ENCODE measurements around the gene HOXB5. TPM values are rescaled to one million over a fixed set of nuclear protein-coding genes. Genes with fewer than 3 reads are reported as not detected.

HOXB5 gene
- total and polyA plus RNA-seq, 2 of the 4 experiments (the other 2 are of a cell fraction), result 0.54 to 18.0 TPM

DNA sequence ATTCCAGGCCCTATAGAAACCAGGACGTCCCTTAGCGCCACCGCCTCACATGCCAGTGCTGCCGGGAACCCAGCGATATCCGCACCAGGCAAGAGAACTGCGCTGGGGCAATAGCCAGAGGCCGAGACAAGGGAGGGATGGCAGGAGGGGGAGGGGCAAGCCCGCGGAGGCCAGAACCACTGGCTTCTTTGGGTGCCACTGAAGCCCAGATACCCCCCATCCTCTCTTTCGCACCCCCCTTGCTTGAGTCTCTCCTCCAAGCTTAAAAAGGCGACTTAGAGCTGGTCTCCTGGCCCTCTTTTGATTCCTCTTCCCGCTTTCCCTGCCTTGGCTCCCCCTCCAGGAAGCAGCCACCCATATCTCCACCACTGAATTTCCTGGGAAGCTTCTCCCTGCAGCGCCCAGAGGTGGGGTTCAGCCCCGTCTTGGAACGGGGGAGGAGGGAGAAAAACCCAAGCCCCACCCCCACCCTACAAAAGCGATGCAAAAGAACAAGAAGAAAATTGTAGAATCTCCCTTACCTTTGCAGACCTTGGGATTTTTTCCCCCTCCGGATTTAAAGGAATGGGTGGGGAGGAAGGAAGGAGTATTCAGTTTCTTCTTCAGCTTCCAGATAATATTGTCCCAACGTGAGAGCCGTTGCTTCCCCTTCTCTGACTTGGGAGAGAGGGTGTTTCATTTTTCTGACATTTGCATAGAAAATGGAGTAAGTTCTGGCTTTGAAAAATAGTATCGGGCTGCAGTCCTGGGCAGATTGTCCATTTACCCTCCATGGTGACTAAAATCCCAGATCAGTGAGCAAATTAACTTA, 10.6 kb upstream of the HOXB5 start:
- no peak overlapping the region for H3K56ac ChIP-seq (ENCODE audit: extremely low read depth, insufficient read depth, low read length)
- no peak overlapping the region for H2BK15ac ChIP-seq (ENCODE audit: low read depth, low read length)
- H4K20me1 ChIP-seq (ENCODE audit: insufficient read depth, low read length), result peaks cover 7% of the 10 kb centered on the region; the same call in 1 of the 2 replicates
- H3K27ac ChIP-seq (ENCODE audit: insufficient read depth, low read length), result no peak overlapping the region
- no peak for DNase-seq
- no peak for ATAC-seq (ENCODE audit: low read depth)
- ChIA-PET CTCF (no interaction called here), POLR2A (ENCODE audit: unreplicated experiment) (no interaction called here)
- intact Hi-C loops (cut with micrococcal nuclease), result no loop called here
- WGBS, 2 experiments (ENCODE audit: extremely low coverage in 2 of 2, insufficient read length in 1 of 2), result 80% methylated on average over 4 of the region's 21 CpGs; no CpG with 5 or more reads in 1 of the 2 experiments
- H2AFZ ChIP-seq (replicated peaks; ENCODE audit: low read length, poor library complexity), result no peak overlapping the region
- H2BK5ac ChIP-seq (ENCODE audit: low read depth, low read length, poor library complexity, severe bottlenecking), result no peak overlapping the region
- H3K4me2 ChIP-seq (ENCODE audit: low read depth, low read length), result no peak overlapping the region
- H2BK120ac ChIP-seq (ENCODE audit: low read depth, low read length), result no peak overlapping the region
- H3K36me3 ChIP-seq (ENCODE audit: control insufficient read depth, insufficient read depth, low read length), result peaks cover 7% of the 10 kb centered on the region
- H3K27me3 ChIP-seq (ENCODE audit: control insufficient read depth, insufficient read depth, low read length), result no peaks in the 10 kb centered on the region
- H3K23ac ChIP-seq (ENCODE audit: low read depth, low read length), result no peak overlapping the region
- in situ Hi-C loops (cut with MboI; ENCODE audit: low sequenced_read_pairs), result no loop called here
- H3K9me3 ChIP-seq (ENCODE audit: control insufficient read depth, insufficient read depth, low read length), result no peaks in the 10 kb centered on the region
- no peak overlapping the region for H4K8ac ChIP-seq (ENCODE audit: low read depth in 2 of 2, low read length in 2 of 2)
- H2AK5ac ChIP-seq (ENCODE audit: low read depth, low read length), result no peak overlapping the region
- no peak overlapping the region for H3K4ac ChIP-seq (ENCODE audit: low read depth, low read length)
- H3K14ac ChIP-seq (replicated peaks; ENCODE audit: low read depth, low read length), result no peak overlapping the region
- no peak overlapping the region for H3K18ac ChIP-seq (ENCODE audit: low read depth, low read length)
- no peak overlapping the region for H3K9ac ChIP-seq (ENCODE audit: low read depth, low read length)
- dilution Hi-C loops (cut with HindIII; ENCODE audit: low sequenced_read_pairs, unreplicated experiment), result no loop called here
- H3K4me1 ChIP-seq (ENCODE audit: control insufficient read depth, insufficient read depth, low read length), result peaks cover 5% of the 10 kb centered on the region
- peaks cover 16 to 46% of the 10 kb centered on the region in 2 experiments; a peak in 3 of 4 replicates for H3K79me1 ChIP-seq (ENCODE audit: low read depth in 1 of 2, low read length in 2 of 2)
- H3K4me3 ChIP-seq (ENCODE audit: insufficient read depth, low read depth, low read length), result no peak overlapping the region
- no peak overlapping the region for H4K91ac ChIP-seq (ENCODE audit: insufficient read depth, low read depth, low read length)
- H2AK9ac ChIP-seq (replicated peaks; ENCODE audit: low read depth, low read length, poor library complexity), result no peak overlapping the region
- 0 out of 2 replicates have a peak, but pooled peaks cover 3% of the 10 kb centered on the region for H3K9me1 ChIP-seq (ENCODE audit: insufficient read depth, low read length)
- H4K5ac ChIP-seq (ENCODE audit: low read depth, low read length), result no peak overlapping the region
- BruUV-seq (replicated peaks), result no TSS peak
- no peak overlapping the region for H2BK20ac ChIP-seq (ENCODE audit: low read depth, low read length)
- TF ChIP-seq FOS (IDR thresholded peaks at IDR 0.05; ENCODE audit: low read depth, low read length) (no peak), POLR2A (IDR thresholded peaks at IDR 0.05; ENCODE audit: low read depth, low read length) (no peak), MXI1 (IDR thresholded peaks at IDR 0.05; ENCODE audit: borderline replicate concordance, low read depth, low read length) (no peak), MAFK (IDR thresholded peaks at IDR 0.05; ENCODE audit: low read depth, low read length) (no peak), NFE2L2 (IDR thresholded peaks at IDR 0.05; ENCODE audit: low read depth, low read length) (no peak), SMC3 (IDR thresholded peaks at IDR 0.05; ENCODE audit: low read depth, low read length) (no peak), BHLHE40 (IDR thresholded peaks at IDR 0.05; ENCODE audit: low read depth, low read length) (no peak), MAZ (IDR thresholded peaks at IDR 0.05; ENCODE audit: borderline replicate concordance, low read depth, low read length) (no peak), RFX5 (IDR thresholded peaks at IDR 0.05; ENCODE audit: low read depth, low read length) (no peak), RAD21 (IDR thresholded peaks at IDR 0.05; ENCODE audit: low read length) (no peak), CHD1 (IDR thresholded peaks at IDR 0.05; ENCODE audit: low read depth, low read length) (no peak), CEBPB (IDR thresholded peaks at IDR 0.05; ENCODE audit: low read depth, low read length) (no peak), RCOR1 (IDR thresholded peaks at IDR 0.05; ENCODE audit: insufficient replicate concordance, low read length) (no peak)
- TF ChIP-seq, protein P1, sequence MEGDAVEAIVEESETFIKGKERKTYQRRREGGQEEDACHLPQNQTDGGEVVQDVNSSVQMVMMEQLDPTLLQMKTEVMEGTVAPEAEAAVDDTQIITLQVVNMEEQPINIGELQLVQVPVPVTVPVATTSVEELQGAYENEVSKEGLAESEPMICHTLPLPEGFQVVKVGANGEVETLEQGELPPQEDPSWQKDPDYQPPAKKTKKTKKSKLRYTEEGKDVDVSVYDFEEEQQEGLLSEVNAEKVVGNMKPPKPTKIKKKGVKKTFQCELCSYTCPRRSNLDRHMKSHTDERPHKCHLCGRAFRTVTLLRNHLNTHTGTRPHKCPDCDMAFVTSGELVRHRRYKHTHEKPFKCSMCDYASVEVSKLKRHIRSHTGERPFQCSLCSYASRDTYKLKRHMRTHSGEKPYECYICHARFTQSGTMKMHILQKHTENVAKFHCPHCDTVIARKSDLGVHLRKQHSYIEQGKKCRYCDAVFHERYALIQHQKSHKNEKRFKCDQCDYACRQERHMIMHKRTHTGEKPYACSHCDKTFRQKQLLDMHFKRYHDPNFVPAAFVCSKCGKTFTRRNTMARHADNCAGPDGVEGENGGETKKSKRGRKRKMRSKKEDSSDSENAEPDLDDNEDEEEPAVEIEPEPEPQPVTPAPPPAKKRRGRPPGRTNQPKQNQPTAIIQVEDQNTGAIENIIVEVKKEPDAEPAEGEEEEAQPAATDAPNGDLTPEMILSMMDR (conservative IDR thresholded peaks at IDR 0.05; ENCODE audit: low read depth, low read length), result no peak
- TF ChIP-seq, protein P2, sequence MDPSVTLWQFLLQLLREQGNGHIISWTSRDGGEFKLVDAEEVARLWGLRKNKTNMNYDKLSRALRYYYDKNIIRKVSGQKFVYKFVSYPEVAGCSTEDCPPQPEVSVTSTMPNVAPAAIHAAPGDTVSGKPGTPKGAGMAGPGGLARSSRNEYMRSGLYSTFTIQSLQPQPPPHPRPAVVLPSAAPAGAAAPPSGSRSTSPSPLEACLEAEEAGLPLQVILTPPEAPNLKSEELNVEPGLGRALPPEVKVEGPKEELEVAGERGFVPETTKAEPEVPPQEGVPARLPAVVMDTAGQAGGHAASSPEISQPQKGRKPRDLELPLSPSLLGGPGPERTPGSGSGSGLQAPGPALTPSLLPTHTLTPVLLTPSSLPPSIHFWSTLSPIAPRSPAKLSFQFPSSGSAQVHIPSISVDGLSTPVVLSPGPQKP (IDR thresholded peaks at IDR 0.05; ENCODE audit: borderline replicate concordance, low read depth, low read length), result no peak
